DOHH2 (cell line): ENCODE results near the gene CIBAR2.

ENCODE experiments used
- H3F3A ChIP-seq: fragments of 200-600 bp; sonication (generic), shearing (Covaris generic); 2 replicates; pipeline ENCODE4 v1.6.0; 2016; ENCODE audit warnings: antibody characterized with exemption, mild to moderate bottlenecking; ENCODE audit not compliant: control insufficient read depth, insufficient read depth
- H3K27ac ChIP-seq: fragments of 200-600 bp; sonication (generic); 2 replicates; pipeline ENCODE4 v1.5.1; 2014; ENCODE audit warnings: low read depth, mild to moderate bottlenecking, low read length, moderate library complexity
- H3K27me3 ChIP-seq: fragments of 200-600 bp; sonication (generic); 2 replicates; pipeline ENCODE4 v1.6.1; 2014; ENCODE audit warnings: mild to moderate bottlenecking, low read length, mixed read lengths; ENCODE audit not compliant: control insufficient read depth
- H3K36me3 ChIP-seq: fragments of 200-600 bp; sonication (generic); 2 replicates; pipeline ENCODE4 v1.6.1; 2014; ENCODE audit warnings: mild to moderate bottlenecking, low read length, moderate library complexity, mixed read lengths; ENCODE audit not compliant: control insufficient read depth
- H3K4me1 ChIP-seq: fragments of 200-600 bp; sonication (generic); 2 replicates; pipeline ENCODE4 v1.6.1; 2014; ENCODE audit warnings: mild to moderate bottlenecking, low read length, mixed read lengths; ENCODE audit not compliant: control insufficient read depth
- H3K4me2 ChIP-seq: fragments of 200-600 bp; sonication (generic); 2 replicates; pipeline ENCODE4 v1.6.0; 2014; ENCODE audit warnings: mild to moderate bottlenecking, low read length, moderate library complexity
- H3K4me3 ChIP-seq: fragments of 200-600 bp; sonication (generic); 2 replicates; pipeline ENCODE4 v1.5.1; 2014; ENCODE audit warnings: mild to moderate bottlenecking, low read length, mixed read lengths
- H3K79me2 ChIP-seq: fragments of 200-600 bp; sonication (generic); 2 replicates; pipeline ENCODE4 v1.6.1; 2014; ENCODE audit warnings: mild to moderate bottlenecking, low read length, mixed read lengths; ENCODE audit not compliant: control insufficient read depth
- H3K9me2 ChIP-seq: fragments of 200-600 bp; sonication (generic); replicated peaks from 2 replicates; pipeline ENCODE4 v1.6.1; 2014; ENCODE audit warnings: mild to moderate bottlenecking, low read length, mixed read lengths; ENCODE audit not compliant: control insufficient read depth
- H3K9me3 ChIP-seq: fragments of 200-600 bp; sonication (generic); 2 replicates; pipeline ENCODE4 v1.6.1; 2014; ENCODE audit warnings: antibody characterized with exemption, low read length, mixed read lengths; ENCODE audit not compliant: control insufficient read depth, insufficient read depth
- H4K20me1 ChIP-seq: fragments of 200-600 bp; sonication (generic); 2 replicates; pipeline ENCODE4 v1.6.0; 2014; ENCODE audit warnings: low read depth, mild to moderate bottlenecking, antibody characterized with exemption, low read length, moderate library complexity; ENCODE audit not compliant: control insufficient read depth, insufficient read depth
- EZH2phosphoT487 ChIP-seq: fragments of 200-600 bp; sonication (generic); IDR thresholded peaks from 2 replicates; pipeline ENCODE4 v1.6.1; 2017; ENCODE audit warnings: borderline replicate concordance, mild to moderate bottlenecking, antibody characterized with exemption, low read length, moderate library complexity, mixed read lengths
- TF ChIP-seq, protein P1 (sequence below): fragments of 200-600 bp; sonication (generic); IDR thresholded peaks from one replicate; pipeline ENCODE4 v1.5.1; 2014; ENCODE audit warnings: antibody characterized with exemption, mild to moderate bottlenecking, low read depth, low read length; ENCODE audit not compliant: poor library complexity, severe bottlenecking

CIBAR2 gene

DNA sequence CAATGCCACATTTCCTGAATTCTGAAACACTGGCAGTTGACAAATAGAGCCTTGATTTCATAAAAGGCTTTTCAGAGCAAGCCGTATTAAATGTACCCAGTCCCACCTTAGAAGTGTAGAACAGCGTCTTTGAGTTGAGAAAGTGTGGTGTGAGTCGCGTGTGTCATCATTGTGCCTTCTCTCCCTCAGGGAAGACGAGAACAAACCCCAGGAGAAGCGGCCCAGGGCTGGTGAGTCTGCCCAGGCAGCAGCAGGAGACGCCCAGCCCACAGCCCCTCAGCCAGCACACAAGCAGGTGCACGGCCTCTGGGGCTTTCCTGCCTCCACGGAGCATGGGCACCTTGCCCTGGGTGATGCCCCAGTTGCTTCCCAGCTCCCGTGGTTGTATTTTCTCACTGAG is 34.0 kb downstream of the CIBAR2 start:
- H3K4me1 ChIP-seq = peaks cover 9% of the 10 kb centered on the region
- no peak overlapping the region for H3K27ac ChIP-seq
- peaks cover 14% of the 10 kb centered on the region for H3K27me3 ChIP-seq
- no peak for TF ChIP-seq EZH2phosphoT487
- TF ChIP-seq, protein P1, sequence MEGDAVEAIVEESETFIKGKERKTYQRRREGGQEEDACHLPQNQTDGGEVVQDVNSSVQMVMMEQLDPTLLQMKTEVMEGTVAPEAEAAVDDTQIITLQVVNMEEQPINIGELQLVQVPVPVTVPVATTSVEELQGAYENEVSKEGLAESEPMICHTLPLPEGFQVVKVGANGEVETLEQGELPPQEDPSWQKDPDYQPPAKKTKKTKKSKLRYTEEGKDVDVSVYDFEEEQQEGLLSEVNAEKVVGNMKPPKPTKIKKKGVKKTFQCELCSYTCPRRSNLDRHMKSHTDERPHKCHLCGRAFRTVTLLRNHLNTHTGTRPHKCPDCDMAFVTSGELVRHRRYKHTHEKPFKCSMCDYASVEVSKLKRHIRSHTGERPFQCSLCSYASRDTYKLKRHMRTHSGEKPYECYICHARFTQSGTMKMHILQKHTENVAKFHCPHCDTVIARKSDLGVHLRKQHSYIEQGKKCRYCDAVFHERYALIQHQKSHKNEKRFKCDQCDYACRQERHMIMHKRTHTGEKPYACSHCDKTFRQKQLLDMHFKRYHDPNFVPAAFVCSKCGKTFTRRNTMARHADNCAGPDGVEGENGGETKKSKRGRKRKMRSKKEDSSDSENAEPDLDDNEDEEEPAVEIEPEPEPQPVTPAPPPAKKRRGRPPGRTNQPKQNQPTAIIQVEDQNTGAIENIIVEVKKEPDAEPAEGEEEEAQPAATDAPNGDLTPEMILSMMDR = no peak
- no peaks in the 10 kb centered on the region for H3K9me2 ChIP-seq
- no peaks in the 10 kb centered on the region for H3F3A ChIP-seq
- no peaks in the 10 kb centered on the region for H3K79me2 ChIP-seq
- no peaks in the 10 kb centered on the region for H3K9me3 ChIP-seq
- no peak overlapping the region for H3K4me2 ChIP-seq
- H4K20me1 ChIP-seq = no peaks in the 10 kb centered on the region
- H3K4me3 ChIP-seq = no peak overlapping the region
- no peaks in the 10 kb centered on the region for H3K36me3 ChIP-seq

DNA sequence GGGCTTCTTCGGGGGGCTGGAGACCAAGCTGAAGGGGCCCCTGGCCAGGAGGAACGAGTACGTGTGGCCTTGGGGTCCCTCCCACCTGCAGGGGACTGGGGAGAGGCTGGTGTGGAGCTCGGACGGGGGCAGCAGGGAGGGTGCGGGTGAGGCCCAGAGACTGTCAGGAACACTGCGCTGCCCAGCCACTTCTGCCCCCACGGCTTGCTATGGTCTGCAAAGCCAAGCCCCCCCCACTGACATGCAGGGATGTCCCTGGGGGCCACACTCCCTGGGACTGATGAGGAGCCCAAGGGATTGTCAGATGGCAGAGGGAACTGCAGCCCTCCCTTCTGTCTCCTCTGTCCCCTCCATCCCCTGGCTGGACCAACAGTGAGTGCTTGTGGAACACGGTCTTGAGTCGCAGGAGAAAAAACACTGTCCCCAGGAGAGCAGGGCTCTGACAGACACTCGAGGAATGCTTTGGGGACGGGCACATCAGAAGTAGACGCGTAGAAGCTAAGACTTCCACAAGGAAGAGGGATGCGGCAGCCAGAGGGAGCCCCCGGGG is 34.6 kb downstream of the CIBAR2 start:
- Histone ChIP-seq H3K79me2 (no peaks in the 10 kb centered on the region), H3K4me3 (no peak overlapping the region), H3K9me2 (no peaks in the 10 kb centered on the region), H3K4me2 (no peak overlapping the region), H3K27me3 (peaks cover 8% of the 10 kb centered on the region), H3K36me3 (no peaks in the 10 kb centered on the region), H3K27ac (no peak overlapping the region), H4K20me1 (no peaks in the 10 kb centered on the region), H3K4me1 (peaks cover 4% of the 10 kb centered on the region), H3F3A (no peaks in the 10 kb centered on the region), H3K9me3 (no peaks in the 10 kb centered on the region)
- no peak for TF ChIP-seq EZH2phosphoT487
- TF ChIP-seq, protein P1 = no peak

DNA sequence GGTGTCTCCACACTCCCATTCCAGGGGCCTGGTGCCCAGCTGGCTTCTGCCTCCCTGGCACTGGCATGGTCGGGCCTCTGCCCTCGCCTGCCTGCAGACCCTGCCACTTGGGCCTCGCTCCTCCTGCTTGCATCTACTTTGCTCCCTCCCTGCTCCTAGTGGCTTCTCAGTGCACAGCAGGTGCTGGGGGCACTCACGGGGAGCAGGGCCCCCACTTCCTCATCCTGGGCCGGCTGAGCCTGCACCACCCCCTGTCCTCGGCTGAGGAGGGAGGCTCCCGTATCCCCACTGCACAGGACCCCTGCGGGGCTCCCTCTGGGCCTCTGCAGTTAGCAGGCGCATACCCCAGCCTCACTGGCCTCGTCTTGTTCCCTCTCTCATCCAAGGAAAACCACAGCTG is 35.2 kb downstream of the CIBAR2 start:
- Histone ChIP-seq H3K4me2 (no peak overlapping the region), H3F3A (no peaks in the 10 kb centered on the region), H3K79me2 (no peaks in the 10 kb centered on the region), H3K9me2 (no peaks in the 10 kb centered on the region), H3K27me3 (peaks cover 3% of the 10 kb centered on the region; the same call in 1 of the 2 replicates), H3K36me3 (no peaks in the 10 kb centered on the region), H3K4me3 (no peak overlapping the region), H3K4me1 (no peaks in the 10 kb centered on the region), H3K27ac (no peak overlapping the region), H4K20me1 (no peaks in the 10 kb centered on the region), H3K9me3 (no peaks in the 10 kb centered on the region)
- TF ChIP-seq EZH2phosphoT487 = no peak
- TF ChIP-seq, protein P1 = no peak
